HG02840 (cell line): Measurements from ENCODE around the gene NEDD4L.

Source experiments
- ATAC-seq: cut with Tn5 transposase; IDR thresholded peaks from one replicate; pipeline ENCODE4 v1.9.1; 2021; ENCODE audit warnings: mild to moderate bottlenecking, moderate library complexity, moderate number of reproducible peaks; ENCODE audit not compliant: unreplicated experiment, low FRiP score

Gene NEDD4L

GRCh38 chr18:58325494-58325893 lies 281.5 kb downstream of the NEDD4L start:
- ATAC-seq = no peak

DNA sequence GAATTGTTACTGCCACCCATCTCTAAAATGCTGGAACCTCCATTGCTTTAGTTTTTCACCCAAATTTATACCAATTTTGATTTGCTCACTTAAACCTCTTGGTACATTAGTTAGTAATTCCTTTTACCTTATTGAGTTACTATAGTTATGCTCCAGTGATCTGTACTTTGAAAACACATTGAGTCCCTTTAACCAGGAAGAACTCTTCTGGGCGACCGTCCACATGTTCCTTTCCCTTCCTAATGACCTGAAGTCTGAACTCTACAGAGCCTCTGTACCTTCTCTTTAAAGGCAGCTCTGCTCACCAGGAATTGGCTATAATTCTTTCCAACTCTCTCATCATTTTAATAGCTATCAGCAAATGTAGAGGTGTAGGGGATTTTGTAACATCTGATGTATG lies 290.0 kb downstream of the NEDD4L start:
- ATAC-seq = no peak

DNA sequence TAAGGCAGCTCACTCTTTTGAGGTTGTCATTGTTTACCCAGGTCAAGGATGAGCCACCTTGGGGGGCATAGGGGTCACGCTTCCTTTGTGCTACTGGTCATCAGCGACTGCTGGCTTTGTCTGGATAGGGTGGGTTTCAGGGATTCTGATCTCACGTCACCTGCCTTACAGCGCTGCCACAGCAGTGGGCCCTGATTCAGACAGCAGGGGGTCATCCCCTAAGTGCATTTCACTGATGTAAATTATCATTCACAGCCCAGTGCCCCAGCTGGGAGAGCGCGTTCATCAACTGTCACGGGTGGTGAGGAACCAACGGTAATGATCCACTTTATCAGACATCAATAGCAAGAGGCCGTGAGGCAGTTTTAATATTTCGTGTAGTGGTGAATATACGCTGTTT lies 291.2 kb downstream of the NEDD4L start:
- ATAC-seq = no peak

GRCh38 chr18:58335821-58336220 lies 291.8 kb downstream of the NEDD4L start:
- no peak for ATAC-seq

DNA sequence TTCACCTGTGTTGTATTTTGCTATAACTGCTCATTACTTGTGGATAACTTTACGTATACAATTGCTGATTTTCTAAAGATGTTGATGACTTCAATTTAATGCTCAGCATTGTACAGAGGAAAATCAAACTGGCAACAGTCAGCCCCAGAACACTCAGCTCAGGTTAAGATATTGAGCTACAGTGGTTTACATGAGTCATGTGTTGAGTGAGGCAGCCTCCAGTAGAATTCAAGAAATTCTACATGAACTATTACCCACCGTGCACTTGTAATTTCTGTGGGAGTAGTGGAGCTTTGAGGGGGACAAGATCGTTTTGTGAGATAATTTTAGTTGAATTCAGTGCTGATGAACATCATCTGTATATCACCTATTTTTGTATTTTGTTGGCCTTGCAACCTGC lies 292.6 kb downstream of the NEDD4L start:
- ATAC-seq = no peak

GRCh38 chr18:58337285-58337684 lies 293.3 kb downstream of the NEDD4L start:
- ATAC-seq = no peak

- ATAC-seq = no peak
These were observed 293.7 kb downstream of the NEDD4L start for GRCh38 chr18:58337686-58338085.

DNA sequence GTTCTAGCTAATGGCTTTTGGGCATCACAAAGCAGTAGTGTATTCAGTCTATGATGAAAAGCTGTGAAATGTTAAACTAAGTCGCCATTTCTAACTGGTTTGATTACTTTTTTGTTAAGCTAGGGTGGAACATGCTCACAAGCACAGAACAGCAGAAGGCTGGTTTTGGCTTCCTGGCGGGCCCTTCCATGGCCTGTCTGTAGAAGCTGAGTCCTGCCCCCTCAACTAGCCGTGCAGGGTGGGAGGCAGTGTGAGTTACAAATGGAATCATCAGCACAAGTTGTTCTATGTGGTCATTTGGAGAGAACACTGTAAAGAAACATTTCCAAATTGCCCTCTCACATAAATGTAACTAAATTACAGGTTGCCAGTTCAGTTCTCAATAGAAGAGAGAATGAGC lies 294.1 kb downstream of the NEDD4L start:
- ATAC-seq = no peak

GRCh38 chr18:58338961-58339592 lies 295.1 kb downstream of the NEDD4L start:
- no peak for ATAC-seq

- ATAC-seq = no peak
These were observed 295.9 kb downstream of the NEDD4L start for GRCh38 chr18:58339890-58340289.

DNA sequence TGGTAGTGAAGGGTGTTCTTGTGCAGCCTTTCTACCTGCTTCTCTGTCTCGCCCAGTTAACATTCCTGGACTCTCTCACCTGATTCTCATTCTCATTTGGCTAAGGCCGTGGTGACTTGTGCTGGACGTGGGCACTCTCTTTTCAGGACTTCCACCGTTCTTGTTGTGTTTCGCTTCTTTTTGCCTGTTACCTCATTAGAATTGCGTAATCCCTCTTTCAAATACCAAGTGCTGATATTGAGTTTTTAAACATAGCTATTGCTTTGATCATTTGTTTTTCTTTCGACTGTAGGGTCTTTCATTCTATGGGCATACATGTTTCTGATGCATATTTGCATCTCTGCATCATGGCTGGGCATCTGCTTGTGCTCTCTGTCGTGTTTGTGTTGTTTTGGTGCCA lies 297.9 kb downstream of the NEDD4L start:
- ATAC-seq = no peak

GRCh38 chr18:58344080-58344670 lies 300.1 kb downstream of the NEDD4L start:
- no peak for ATAC-seq

DNA sequence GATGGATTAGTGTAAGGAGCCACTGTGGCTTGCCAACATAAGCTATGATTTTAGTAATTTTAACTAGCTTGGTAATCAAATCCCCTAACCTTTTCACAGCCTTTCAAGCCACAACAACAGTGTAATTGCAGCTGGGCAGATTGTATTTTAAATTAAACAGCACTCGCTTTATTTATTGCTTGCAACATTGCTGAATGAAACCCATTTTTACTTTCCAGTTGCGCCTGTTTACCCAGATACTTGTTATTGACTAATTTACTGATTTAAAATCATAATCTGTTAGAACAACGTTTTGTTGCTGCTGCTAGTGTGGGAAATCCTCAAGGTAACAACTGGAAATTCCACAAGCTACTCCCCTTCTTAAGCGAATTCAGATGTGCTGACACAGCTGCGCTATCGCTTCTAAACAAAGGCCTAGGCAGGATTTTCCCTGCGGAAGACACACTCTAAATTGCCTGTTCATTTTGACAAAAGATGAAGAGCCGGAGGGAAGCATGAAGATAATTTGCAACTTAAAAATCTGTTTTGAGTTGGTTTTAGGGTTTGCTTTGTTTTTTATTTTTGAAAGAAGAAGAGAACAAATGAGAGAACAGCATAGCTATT lies 300.9 kb downstream of the NEDD4L start:
- ATAC-seq = no peak

GRCh38 chr18:58345875-58346274 lies 301.8 kb downstream of the NEDD4L start:
- ATAC-seq = no peak

DNA sequence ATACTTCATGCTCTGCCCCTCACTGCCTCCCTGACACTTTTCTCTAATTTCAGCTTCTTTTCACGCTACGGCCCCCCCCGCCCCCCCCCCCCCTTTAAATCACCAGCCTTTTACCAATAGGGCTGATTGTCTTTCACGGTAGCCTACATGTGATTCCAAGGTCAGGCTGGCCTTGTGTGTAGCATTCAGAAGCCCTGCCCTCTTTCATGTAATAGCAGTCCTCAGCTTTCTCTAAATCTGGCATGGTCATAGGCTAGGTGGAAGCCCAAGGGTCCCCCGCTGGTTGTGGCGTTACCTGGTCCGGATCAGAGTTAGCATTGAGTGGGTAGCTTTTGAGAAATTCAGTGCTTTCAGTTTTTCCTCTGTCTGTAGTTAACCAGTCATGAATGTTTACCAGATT lies 303.1 kb downstream of the NEDD4L start:
- ATAC-seq = no peak

DNA sequence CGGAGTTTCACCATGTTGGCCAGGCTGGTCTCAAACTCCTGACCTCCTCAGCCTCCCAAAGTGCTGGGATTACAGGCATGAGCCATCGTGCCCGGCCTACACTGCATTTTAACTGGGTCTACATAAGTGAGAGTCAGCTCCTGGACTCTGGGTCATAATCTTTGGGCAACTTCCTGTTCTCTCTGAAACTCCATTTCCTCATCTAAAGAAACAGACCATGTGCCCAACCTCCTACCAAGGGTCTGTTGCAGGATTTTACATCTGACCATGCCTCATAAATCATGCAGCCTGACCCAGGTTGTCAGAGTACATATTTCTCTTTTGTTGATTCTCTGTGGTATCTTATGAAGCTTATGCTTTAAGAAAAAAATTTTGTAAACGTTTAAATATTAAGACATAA lies 304.5 kb downstream of the NEDD4L start:
- no peak for ATAC-seq

GRCh38 chr18:58348951-58349350 lies 304.9 kb downstream of the NEDD4L start:
- ATAC-seq = no peak

- ATAC-seq = no peak
These were observed 305.6 kb downstream of the NEDD4L start for GRCh38 chr18:58349650-58350049.

DNA sequence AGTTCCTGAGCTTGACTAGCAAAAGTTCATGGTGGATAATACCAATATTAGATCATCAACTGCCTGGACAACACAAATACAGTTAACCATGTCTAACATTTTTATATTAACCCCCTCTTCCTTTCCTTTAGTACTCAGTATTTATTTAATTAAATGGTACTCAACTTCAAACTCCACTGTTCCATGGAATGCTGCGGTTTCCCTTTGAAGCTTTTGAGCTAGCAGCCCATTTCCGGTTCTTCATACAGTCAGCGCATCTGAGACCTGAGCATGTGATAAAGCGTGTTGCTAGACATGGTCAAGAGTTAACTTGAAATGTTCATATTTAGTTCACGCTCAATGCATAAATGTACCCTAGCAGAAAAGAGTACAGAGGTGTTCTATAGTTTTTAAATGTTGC lies 306.5 kb downstream of the NEDD4L start:
- ATAC-seq = no peak

GRCh38 chr18:58351776-58352175 lies 307.8 kb downstream of the NEDD4L start:
- ATAC-seq = no peak

- ATAC-seq = no peak
These were observed 309.6 kb downstream of the NEDD4L start for GRCh38 chr18:58353581-58353980.

DNA sequence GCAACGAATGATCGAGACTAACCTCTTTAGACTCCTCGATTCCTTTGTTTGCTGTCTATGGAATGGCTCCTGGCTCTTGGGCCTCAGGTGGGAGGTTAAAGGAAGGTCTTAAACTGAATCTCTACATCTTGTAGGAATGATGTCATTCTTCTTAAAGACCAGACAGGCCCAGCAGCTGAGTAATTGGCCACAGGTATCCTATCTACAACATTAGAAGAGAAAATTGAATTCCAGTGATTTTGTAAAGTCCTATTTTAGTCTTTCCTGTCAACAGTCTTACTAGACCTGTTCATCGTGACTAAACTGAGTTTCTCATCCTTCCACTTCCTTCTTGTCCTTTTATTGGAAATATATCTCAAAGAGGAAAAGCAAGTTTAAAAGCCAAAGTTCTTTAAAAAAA lies 310.0 kb downstream of the NEDD4L start:
- no peak for ATAC-seq
